Non-pigmented ciliary epithelial cell (primary cell): ENCODE results near the gene NIPBL.
"Not testable (repeated sequence)": the region's sequence is repeated elsewhere in the genome, so short reads cannot be mapped to it uniquely, and the experiment has no call there.

Source experiments
- DNase-seq: peaks from one replicate; pipeline ENCODE4 v3.0.0-alpha.2; 2010; ENCODE audit warnings: low read depth

NIPBL gene

GRCh38 chr5:36904677-36905076 lies 28.1 kb downstream of the NIPBL start:
- DNase-seq: no peak

DNA sequence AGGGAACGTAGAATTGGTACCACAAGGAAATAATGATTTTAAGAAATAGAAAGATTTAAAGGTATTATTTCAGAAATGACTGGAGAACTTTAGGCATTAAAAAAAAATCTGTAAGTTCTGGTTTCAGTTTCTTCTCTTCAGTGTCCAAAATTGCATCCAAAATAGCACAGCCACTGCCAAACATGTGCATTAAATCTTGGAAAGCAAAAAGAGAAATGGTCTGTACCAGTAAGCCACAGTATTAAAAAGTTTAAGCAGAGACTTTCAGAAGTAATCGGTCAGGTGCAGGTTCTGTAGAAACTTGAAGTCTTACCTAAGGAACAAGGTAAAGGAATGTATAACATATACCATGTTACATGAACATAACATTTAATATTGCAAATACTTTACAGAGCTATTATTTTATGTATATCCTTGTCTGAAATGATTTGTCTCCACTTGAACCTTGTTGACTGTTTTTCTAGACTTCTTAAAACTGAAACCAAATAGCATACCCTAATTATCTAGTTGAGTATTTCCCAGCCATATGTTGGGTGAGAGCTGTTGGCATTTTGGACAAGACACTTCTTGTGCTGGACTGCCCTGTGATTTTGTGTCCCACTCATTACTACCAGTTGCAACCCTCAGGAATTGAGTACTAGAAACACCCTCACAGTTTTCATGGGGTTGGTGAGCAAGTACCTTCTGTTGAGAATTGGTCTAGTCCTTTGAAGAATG lies 32.1 kb downstream of the NIPBL start:
- no peak for DNase-seq

DNA sequence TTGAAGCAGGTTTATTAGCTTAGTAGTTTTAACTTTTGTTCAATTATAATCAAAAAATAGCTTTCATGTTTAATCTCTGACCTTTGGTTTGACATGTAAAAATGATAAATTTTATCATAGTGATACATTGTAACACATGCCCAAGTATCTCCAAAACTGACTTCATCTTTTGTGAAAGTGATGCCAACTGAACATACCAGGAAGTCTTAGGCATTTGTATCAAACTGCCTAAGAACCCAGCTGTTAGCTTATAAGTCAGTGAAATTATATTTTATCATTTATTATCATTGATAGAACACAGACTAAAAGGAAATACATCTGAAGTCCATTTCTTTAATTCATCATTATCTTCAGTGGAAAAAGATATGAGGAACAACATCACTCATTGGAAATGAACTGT lies 39.1 kb downstream of the NIPBL start:
- no peak for DNase-seq

- not testable (repeated sequence) for DNase-seq
Observed at GRCh38 chr5:36916614-36917013, 40.0 kb downstream of the NIPBL start.

GRCh38 chr5:36917358-36917757 lies 40.8 kb downstream of the NIPBL start:
- DNase-seq: not testable (repeated sequence)

- no peak for DNase-seq
Observed at GRCh38 chr5:36919238-36919637, 42.7 kb downstream of the NIPBL start.

- DNase-seq: no peak
Observed at GRCh38 chr5:36919650-36920049, 43.1 kb downstream of the NIPBL start.

- DNase-seq: peak; percentile 35
Observed at GRCh38 chr5:36928947-36929346, 52.4 kb downstream of the NIPBL start.

DNA sequence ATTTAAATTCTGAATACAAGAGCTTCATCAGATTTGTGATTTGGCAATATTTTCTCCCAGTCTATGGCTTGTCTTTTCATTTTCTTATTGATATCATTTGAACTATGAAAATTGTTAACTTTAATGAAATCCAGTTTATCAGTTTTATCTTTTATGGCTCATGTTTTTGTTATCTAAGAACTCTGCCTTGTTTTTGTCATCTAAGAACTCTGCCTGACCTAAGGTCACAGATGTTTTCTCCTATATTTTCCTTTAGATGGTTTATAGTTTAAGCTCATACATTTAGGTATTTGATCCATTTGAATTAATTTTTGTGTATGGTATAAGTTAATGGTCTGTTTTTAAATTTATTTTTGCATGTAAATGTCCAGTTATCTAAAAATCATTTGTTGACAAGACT lies 52.9 kb downstream of the NIPBL start:
- no peak for DNase-seq

- DNase-seq: no peak
Observed at GRCh38 chr5:36932056-36932455, 55.5 kb downstream of the NIPBL start.

GRCh38 chr5:36932699-36933098 lies 56.1 kb downstream of the NIPBL start:
- no peak for DNase-seq

- peak; percentile 11 for DNase-seq
Observed at GRCh38 chr5:36934740-36935356, 58.3 kb downstream of the NIPBL start.

DNA sequence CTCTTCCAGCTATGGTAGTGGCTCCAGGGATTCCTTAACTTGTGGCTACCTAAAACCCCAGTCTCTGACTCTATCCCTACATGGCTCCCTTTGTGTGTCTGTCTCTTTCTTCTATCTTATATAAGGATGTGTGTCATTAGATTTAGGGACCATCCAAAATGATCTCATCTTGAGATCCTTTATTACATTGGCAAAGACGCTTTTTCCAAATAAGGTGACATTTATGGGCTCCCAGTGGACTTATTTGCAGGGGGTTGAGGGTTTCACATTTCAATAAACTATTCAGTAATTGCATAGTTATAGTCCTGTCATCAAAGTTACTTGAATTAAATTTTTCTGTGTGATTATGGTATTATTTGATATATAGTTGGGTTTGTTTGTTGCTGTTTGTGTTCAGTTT lies 59.2 kb downstream of the NIPBL start:
- no peak for DNase-seq

GRCh38 chr5:36936309-36936708 lies 59.7 kb downstream of the NIPBL start:
- DNase-seq: no peak

- no peak for DNase-seq
Observed at GRCh38 chr5:36938129-36938528, 61.6 kb downstream of the NIPBL start.

DNA sequence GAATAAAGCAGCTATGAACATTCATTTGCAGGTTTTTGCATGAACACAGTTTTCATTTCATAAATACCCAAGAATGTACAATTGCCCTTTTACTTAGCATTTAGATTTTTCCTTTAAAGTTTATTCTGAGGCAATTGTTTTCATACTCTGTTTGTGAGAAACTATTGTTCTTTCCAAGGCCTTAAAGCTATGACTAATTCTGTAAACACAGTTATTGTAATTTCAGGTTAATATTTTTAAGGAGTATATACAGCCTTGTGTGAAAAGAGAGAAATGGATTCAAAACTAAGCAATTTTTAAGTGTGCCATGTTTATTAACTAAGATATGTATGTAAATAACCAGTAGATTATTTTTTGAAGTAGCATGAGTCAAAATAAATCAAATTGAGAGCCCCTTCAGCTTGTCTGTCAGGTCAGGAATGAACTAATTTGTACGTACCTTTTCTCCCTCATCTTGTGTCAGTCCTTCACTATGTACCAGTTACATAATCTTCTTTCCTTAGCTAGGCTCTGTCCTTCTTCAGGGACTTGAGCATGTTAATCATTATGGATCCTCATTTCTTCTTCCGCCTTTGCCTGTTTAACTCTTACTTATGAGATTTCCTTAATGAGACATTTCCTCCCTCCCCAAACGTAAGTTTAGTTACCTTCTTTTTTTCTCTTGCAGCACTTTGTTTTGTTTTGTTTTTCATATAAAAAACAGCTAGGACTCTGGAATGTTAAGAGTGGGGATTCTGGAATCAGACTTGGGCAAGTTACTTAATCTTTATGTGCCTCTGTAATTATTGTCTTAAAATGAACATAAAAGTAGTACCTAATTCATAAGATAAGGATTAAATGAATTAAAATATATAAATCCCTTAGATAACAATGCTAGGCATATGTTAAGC lies 63.6 kb downstream of the NIPBL start:
- DNase-seq: no peak

- DNase-seq: no peak
Observed at GRCh38 chr5:36943584-36943983, 67.0 kb downstream of the NIPBL start.

- no peak for DNase-seq
Observed at GRCh38 chr5:36944024-36944423, 67.5 kb downstream of the NIPBL start.

- DNase-seq: peak; percentile 54
Observed at GRCh38 chr5:36944607-36945225, 68.1 kb downstream of the NIPBL start.

GRCh38 chr5:36945687-36946086 lies 69.1 kb downstream of the NIPBL start:
- no peak for DNase-seq

DNA sequence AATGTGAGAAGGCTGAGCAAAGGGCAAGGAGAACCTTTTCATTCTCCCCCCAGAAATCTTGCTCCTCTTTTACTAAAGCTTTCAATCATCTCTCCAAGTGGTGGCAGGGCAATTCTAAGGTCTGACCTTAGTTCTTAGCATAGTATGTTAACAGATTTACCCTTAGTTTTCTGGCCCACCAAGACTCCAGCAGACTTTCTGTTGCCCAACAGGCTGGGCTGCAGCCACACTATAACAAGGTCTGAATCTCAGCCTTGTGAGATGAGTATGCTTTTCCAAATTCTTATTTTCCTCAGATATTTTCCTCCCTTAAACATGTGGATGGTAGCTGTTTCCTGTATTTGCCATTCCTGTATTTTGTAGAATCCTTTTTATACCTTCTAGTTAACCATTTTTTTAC lies 69.5 kb downstream of the NIPBL start:
- no peak for DNase-seq

- peak; percentile 32 for DNase-seq
Observed at GRCh38 chr5:36948041-36948440, 71.5 kb downstream of the NIPBL start.
